Neural cell (in vitro differentiated cells): ENCODE data around the gene KRTAP10-4. TPM values are rescaled to one million over a fixed set of nuclear protein-coding genes. Genes with fewer than 3 reads are reported as not detected.

Source experiments
- H2AFZ ChIP-seq: fragments of 200-600, 300-800 bp; sonication (generic), shearing (Covaris generic); 2 replicates; pipeline ENCODE4 v1.6.0; 2014; ENCODE audit warnings: low read depth, mild to moderate bottlenecking, antibody characterized with exemption, low read length, moderate library complexity
- H3F3A ChIP-seq: fragments of 200-600 bp; shearing (Covaris generic); 2 replicates; pipeline ENCODE4 v1.6.1; 2016; ENCODE audit warnings: mild to moderate bottlenecking, moderate library complexity, mixed read lengths, antibody characterized with exemption, low read length; ENCODE audit not compliant: insufficient read depth, poor library complexity, severe bottlenecking
- H3K27ac ChIP-seq: fragments of 200-600, 300-800 bp; sonication (generic), shearing (Covaris generic); 2 replicates; pipeline ENCODE4 v1.5.1; 2014; ENCODE audit warnings: mild to moderate bottlenecking, low read length, moderate library complexity
- H3K27me3 ChIP-seq: fragments of 300-800, 200-600 bp; sonication (generic), shearing (Covaris generic); 2 replicates; pipeline ENCODE4 v1.6.0; 2014; ENCODE audit warnings: mild to moderate bottlenecking, low read depth, low read length, moderate library complexity; ENCODE audit not compliant: insufficient read depth
- H3K36me3 ChIP-seq: fragments of 300-800, 200-600 bp; sonication (generic), shearing (Covaris generic); 2 replicates; pipeline ENCODE4 v1.5.1; 2014; ENCODE audit warnings: mild to moderate bottlenecking, antibody characterized with exemption, low read length, moderate library complexity; ENCODE audit not compliant: insufficient read depth
- H3K4me2 ChIP-seq: fragments of 300-800, 200-600 bp; sonication (generic), shearing (Covaris generic); 2 replicates; pipeline ENCODE4 v1.6.0; 2014; ENCODE audit warnings: mild to moderate bottlenecking, low read length
- H3K4me3 ChIP-seq: fragments of 300-800, 200-600 bp; sonication (generic), shearing (Covaris generic); 2 replicates; pipeline ENCODE4 v1.5.1; 2014; ENCODE audit warnings: mild to moderate bottlenecking, low read length, moderate library complexity
- H3K79me2 ChIP-seq: fragments of 200-600 bp; shearing (Covaris generic); replicated peaks from 2 replicates; pipeline ENCODE4 v1.6.0; 2014; ENCODE audit warnings: mild to moderate bottlenecking, low read length, moderate library complexity; ENCODE audit not compliant: insufficient read depth
- H3K9ac ChIP-seq: fragments of 300-800, 200-600 bp; sonication (generic), shearing (Covaris generic); 2 replicates; pipeline ENCODE4 v1.6.1; 2016; ENCODE audit warnings: mild to moderate bottlenecking, low read length, mixed read lengths
- H3K9me2 ChIP-seq: fragments of 200-600 bp; shearing (Covaris generic); 2 replicates; pipeline ENCODE4 v1.6.1; 2016; ENCODE audit warnings: mild to moderate bottlenecking, low read length, mixed read lengths; ENCODE audit not compliant: insufficient read depth
- H3K9me3 ChIP-seq: fragments of 200-600, 300-800 bp; sonication (generic), shearing (Covaris generic); 2 replicates; pipeline ENCODE4 v1.6.1; 2016; ENCODE audit warnings: mild to moderate bottlenecking, mixed run types, low read length, moderate library complexity, mixed read lengths
- H4K20me1 ChIP-seq: fragments of 200-600 bp; shearing (Covaris generic); 2 replicates; pipeline ENCODE4 v1.6.1; 2016; ENCODE audit warnings: mild to moderate bottlenecking, mixed run types; ENCODE audit not compliant: insufficient read depth
- CTCF ChIP-seq: fragments of 450-650 bp; IDR thresholded peaks from 2 replicates; pipeline ENCODE4 v1.5.1; 2014; ENCODE audit warnings: antibody characterized with exemption, mild to moderate bottlenecking, moderate library complexity; ENCODE audit not compliant: poor library complexity, severe bottlenecking
- EP300 ChIP-seq: fragments of 450-650 bp; conservative IDR thresholded peaks from 2 replicates; pipeline ENCODE4 v1.6.1; 2014; ENCODE audit warnings: antibody characterized with exemption, mild to moderate bottlenecking, moderate library complexity; ENCODE audit not compliant: poor library complexity, severe bottlenecking
- EZH2 ChIP-seq: fragments of 200-600, 300-800 bp; shearing (Covaris generic), sonication (generic); IDR thresholded peaks from 2 replicates; pipeline ENCODE4 v1.6.1; 2014; ENCODE audit warnings: antibody characterized with exemption, low read length, borderline replicate concordance, mild to moderate bottlenecking; ENCODE audit not compliant: insufficient read depth, poor library complexity, severe bottlenecking
- MXI1 ChIP-seq: fragments of 450-650 bp; conservative IDR thresholded peaks from 2 replicates; pipeline ENCODE4 v1.6.1; 2014; ENCODE audit warnings: antibody characterized with exemption, mild to moderate bottlenecking; ENCODE audit not compliant: poor library complexity, severe bottlenecking
- POLR2AphosphoS5 ChIP-seq: IDR thresholded peaks from 2 replicates; pipeline ENCODE4 v1.6.1; 2012
- RAD21 ChIP-seq: fragments of 450-650 bp; conservative IDR thresholded peaks from 2 replicates; pipeline ENCODE4 v1.6.1; 2014; ENCODE audit warnings: antibody characterized with exemption, mild to moderate bottlenecking, moderate library complexity
- SMC3 ChIP-seq: fragments of 450-650 bp; conservative IDR thresholded peaks from 2 replicates; pipeline ENCODE4 v1.6.1; 2014; ENCODE audit warnings: antibody characterized with exemption, mild to moderate bottlenecking, moderate library complexity; ENCODE audit not compliant: poor library complexity
- TAF1 ChIP-seq: IDR thresholded peaks from 2 replicates; pipeline ENCODE4 v1.6.1; 2012; ENCODE audit warnings: low read depth
- polyA plus RNA-seq: library from polyadenylated mRNA; depleted of rRNA; stranded (reverse); fragments of >200 nt; gene quantifications from 2 replicates; pipeline ENCODE4 v1.2.3, GENCODE V29; 2014
- TF ChIP-seq, protein P1 (sequence below): IDR thresholded peaks from 2 replicates; pipeline ENCODE4 v1.6.1; 2012; ENCODE audit warnings: borderline replicate concordance

KRTAP10-4 gene
- polyA plus RNA-seq, 1 donor from 2014 or later = not detected

- Histone ChIP-seq H3K27ac (no peak overlapping the region), H3K9me3 (peaks cover 4% of the 10 kb centered on the region), H4K20me1 (no peaks in the 10 kb centered on the region), H3K4me2 (no peak overlapping the region), H3K9ac (no peak overlapping the region), H3K9me2 (no peaks in the 10 kb centered on the region), H3K4me3 (no peak overlapping the region), H3F3A (no peaks in the 10 kb centered on the region), H3K36me3 (no peaks in the 10 kb centered on the region), H3K27me3 (no peaks in the 10 kb centered on the region), H3K79me2 (no peaks in the 10 kb centered on the region), H2AFZ (no peak overlapping the region)
- TF ChIP-seq, protein P1, sequence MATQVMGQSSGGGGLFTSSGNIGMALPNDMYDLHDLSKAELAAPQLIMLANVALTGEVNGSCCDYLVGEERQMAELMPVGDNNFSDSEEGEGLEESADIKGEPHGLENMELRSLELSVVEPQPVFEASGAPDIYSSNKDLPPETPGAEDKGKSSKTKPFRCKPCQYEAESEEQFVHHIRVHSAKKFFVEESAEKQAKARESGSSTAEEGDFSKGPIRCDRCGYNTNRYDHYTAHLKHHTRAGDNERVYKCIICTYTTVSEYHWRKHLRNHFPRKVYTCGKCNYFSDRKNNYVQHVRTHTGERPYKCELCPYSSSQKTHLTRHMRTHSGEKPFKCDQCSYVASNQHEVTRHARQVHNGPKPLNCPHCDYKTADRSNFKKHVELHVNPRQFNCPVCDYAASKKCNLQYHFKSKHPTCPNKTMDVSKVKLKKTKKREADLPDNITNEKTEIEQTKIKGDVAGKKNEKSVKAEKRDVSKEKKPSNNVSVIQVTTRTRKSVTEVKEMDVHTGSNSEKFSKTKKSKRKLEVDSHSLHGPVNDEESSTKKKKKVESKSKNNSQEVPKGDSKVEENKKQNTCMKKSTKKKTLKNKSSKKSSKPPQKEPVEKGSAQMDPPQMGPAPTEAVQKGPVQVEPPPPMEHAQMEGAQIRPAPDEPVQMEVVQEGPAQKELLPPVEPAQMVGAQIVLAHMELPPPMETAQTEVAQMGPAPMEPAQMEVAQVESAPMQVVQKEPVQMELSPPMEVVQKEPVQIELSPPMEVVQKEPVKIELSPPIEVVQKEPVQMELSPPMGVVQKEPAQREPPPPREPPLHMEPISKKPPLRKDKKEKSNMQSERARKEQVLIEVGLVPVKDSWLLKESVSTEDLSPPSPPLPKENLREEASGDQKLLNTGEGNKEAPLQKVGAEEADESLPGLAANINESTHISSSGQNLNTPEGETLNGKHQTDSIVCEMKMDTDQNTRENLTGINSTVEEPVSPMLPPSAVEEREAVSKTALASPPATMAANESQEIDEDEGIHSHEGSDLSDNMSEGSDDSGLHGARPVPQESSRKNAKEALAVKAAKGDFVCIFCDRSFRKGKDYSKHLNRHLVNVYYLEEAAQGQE = no peak
- no peak for TF ChIP-seq EZH2
- TF ChIP-seq POLR2AphosphoS5 = no peak
- no peak for TF ChIP-seq TAF1
- TF ChIP-seq SMC3 = no peak
- no peak for TF ChIP-seq MXI1
- TF ChIP-seq CTCF = no peak
- no peak for TF ChIP-seq RAD21
- no peak for TF ChIP-seq EP300
Measured at GRCh38 chr21:44603109-44603875, 29.8 kb downstream of the KRTAP10-4 start.

- no peak overlapping the region for H3K4me2 ChIP-seq
Measured at GRCh38 chr21:44603911-44604310, 30.4 kb downstream of the KRTAP10-4 start.

More at GRCh38 chr21:44603911-44604310, 30.4 kb downstream of the KRTAP10-4 start:
- H3K9ac ChIP-seq = no peak overlapping the region
- no peak overlapping the region for H3K27ac ChIP-seq
- H3K27me3 ChIP-seq = no peaks in the 10 kb centered on the region
- H3K79me2 ChIP-seq = no peaks in the 10 kb centered on the region
- H3K4me3 ChIP-seq = no peak overlapping the region
- TF ChIP-seq, protein P1 = no peak
- TF ChIP-seq MXI1 = no peak
- no peak for TF ChIP-seq SMC3
- no peak for TF ChIP-seq CTCF
- no peak for TF ChIP-seq EZH2
- TF ChIP-seq POLR2AphosphoS5 = no peak
- no peak for TF ChIP-seq TAF1
- TF ChIP-seq RAD21 = no peak
- TF ChIP-seq EP300 = no peak
- no peak overlapping the region for H2AFZ ChIP-seq
- no peaks in the 10 kb centered on the region for H3K36me3 ChIP-seq
- peaks cover 4% of the 10 kb centered on the region for H3K9me3 ChIP-seq
- H3K9me2 ChIP-seq = no peaks in the 10 kb centered on the region
- no peaks in the 10 kb centered on the region for H3F3A ChIP-seq
- H4K20me1 ChIP-seq = no peaks in the 10 kb centered on the region
